ENCODE results near the gene NCAM2.

- TF ChIP-seq CTCF (IDR thresholded peaks at IDR 0.05) (no peak), POLR2A (IDR thresholded peaks at IDR 0.05) (no peak), EP300 (IDR thresholded peaks at IDR 0.05) (no peak)
These were observed 134.2 kb downstream of the NCAM2 start for GRCh38 chr21:21132390-21132789.

All from ovary (tissue), 3 donors.